HEK293 (cell line): ENCODE measurements around the gene APOLD1.

Source experiments
- EGR2 ChIP-seq: fragments of 450-650 bp; formaldehyde crosslinking; IDR thresholded peaks from 2 replicates; pipeline ENCODE4 v1.5.1; 2016; ENCODE audit warnings: low read depth, missing biosample characterization, missing genetic modification characterization
- HIC1 ChIP-seq: fragments of 450-650 bp; formaldehyde crosslinking; IDR thresholded peaks from 2 replicates; pipeline ENCODE4 v1.5.1; 2016; ENCODE audit warnings: missing biosample characterization, missing genetic modification characterization
- HOXC10 ChIP-seq: sonication (generic); formaldehyde crosslinking; IDR thresholded peaks from 2 replicates; pipeline ENCODE4 v1.8.1; 2023; ENCODE audit warnings: mild to moderate bottlenecking, missing genetic modification reagents
- KLF1 ChIP-seq: fragments of 450-650 bp; formaldehyde crosslinking; IDR thresholded peaks from 2 replicates; pipeline ENCODE4 v1.5.1; 2016; ENCODE audit warnings: missing biosample characterization, missing genetic modification characterization
- MYNN ChIP-seq: fragments of 450-650 bp; formaldehyde crosslinking; IDR thresholded peaks from 2 replicates; pipeline ENCODE4 v1.5.1; 2016; ENCODE audit warnings: missing biosample characterization, missing genetic modification characterization, borderline replicate concordance
- MZF1 ChIP-seq: fragments of 450-650 bp; formaldehyde crosslinking; IDR thresholded peaks from 2 replicates; pipeline ENCODE4 v1.5.1; 2017; ENCODE audit warnings: missing biosample characterization, missing genetic modification characterization, borderline replicate concordance
- PRDM1 ChIP-seq: fragments of 450-650 bp; formaldehyde crosslinking; IDR thresholded peaks from 2 replicates; pipeline ENCODE4; 2016; ENCODE audit warnings: missing biosample characterization, missing genetic modification characterization
- PRDM10 ChIP-seq: fragments of 450-650 bp; formaldehyde crosslinking; IDR thresholded peaks from 2 replicates; pipeline ENCODE4 v1.5.1; 2016; ENCODE audit warnings: missing biosample characterization, missing genetic modification characterization
- ZBTB10 ChIP-seq: fragments of 450-650 bp; formaldehyde crosslinking; IDR thresholded peaks from 2 replicates; pipeline ENCODE4 v1.5.1; 2016; ENCODE audit warnings: missing biosample characterization, missing genetic modification characterization
- ZBTB17 ChIP-seq: fragments of 450-650 bp; formaldehyde crosslinking; IDR thresholded peaks from 2 replicates; pipeline ENCODE4 v1.5.1; 2016; ENCODE audit warnings: missing biosample characterization, missing genetic modification characterization
- ZBTB48 ChIP-seq: fragments of 450-650 bp; formaldehyde crosslinking; IDR thresholded peaks from 2 replicates; pipeline ENCODE4 v1.5.1; 2016; ENCODE audit warnings: missing biosample characterization, missing genetic modification characterization
- ZIC2 ChIP-seq: fragments of 450-650 bp; formaldehyde crosslinking; IDR thresholded peaks from 2 replicates; pipeline ENCODE4 v1.5.1; 2016; ENCODE audit warnings: missing biosample characterization, missing genetic modification characterization
- ZNF175 ChIP-seq: fragments of 450-650 bp; formaldehyde crosslinking; IDR thresholded peaks from 2 replicates; pipeline ENCODE4 v1.5.1; 2016; ENCODE audit warnings: missing biosample characterization, missing genetic modification characterization
- ZNF18 ChIP-seq: fragments of 450-650 bp; formaldehyde crosslinking; IDR thresholded peaks from 2 replicates; pipeline ENCODE4 v1.5.1; 2016; ENCODE audit warnings: missing biosample characterization, missing genetic modification characterization
- ZNF24 ChIP-seq: fragments of 450-650 bp; formaldehyde crosslinking; IDR thresholded peaks from 2 replicates; pipeline ENCODE4 v1.5.1; 2016; ENCODE audit warnings: missing biosample characterization, missing genetic modification characterization
- ZNF488 ChIP-seq: fragments of 450-650 bp; formaldehyde crosslinking; IDR thresholded peaks from 2 replicates; pipeline ENCODE4 v1.5.1; 2016; ENCODE audit warnings: missing biosample characterization, missing genetic modification characterization
- ZNF514 ChIP-seq: fragments of 450-650 bp; formaldehyde crosslinking; IDR thresholded peaks from 2 replicates; pipeline ENCODE4 v1.5.1; 2016; ENCODE audit warnings: missing biosample characterization, missing genetic modification characterization
- ZNF518A ChIP-seq: fragments of 450-650 bp; formaldehyde crosslinking; conservative IDR thresholded peaks from 2 replicates; pipeline ENCODE4 v1.5.1; 2016; ENCODE audit warnings: low read depth, missing biosample characterization, missing genetic modification characterization
- ZNF530 ChIP-seq: fragments of 450-650 bp; formaldehyde crosslinking; IDR thresholded peaks from 2 replicates; pipeline ENCODE4 v1.5.1; 2016; ENCODE audit warnings: low read depth, missing biosample characterization, missing genetic modification characterization
- ZNF600 ChIP-seq: fragments of 450-650 bp; formaldehyde crosslinking; IDR thresholded peaks from 2 replicates; pipeline ENCODE4 v1.5.1; 2016; ENCODE audit warnings: missing biosample characterization, missing genetic modification characterization
- ZNF692 ChIP-seq: fragments of 450-650 bp; formaldehyde crosslinking; IDR thresholded peaks from 2 replicates; pipeline ENCODE4 v1.5.1; 2016; ENCODE audit warnings: missing biosample characterization, missing genetic modification characterization
- ZNF707 ChIP-seq: fragments of 450-650 bp; formaldehyde crosslinking; IDR thresholded peaks from 2 replicates; pipeline ENCODE4 v1.5.1; 2016; ENCODE audit warnings: missing biosample characterization, missing genetic modification characterization

Gene APOLD1

GRCh38 chr12:12803186-12803585 is 17.7 kb downstream of the APOLD1 start (continued):
- TF ChIP-seq ZNF518A (no peak), ZNF600 (tag by site-specific recombination) (peak; percentile 52; the same call in 1 of the 2 replicates), ZNF488 (tag by site-specific recombination) (no peak), PRDM1 (tag by site-specific recombination) (peak; percentile 89), EGR2 (tag by site-specific recombination) (peak; percentile 47; the same call in 1 of the 2 replicates), ZNF514 (no peak), ZIC2 (tag by site-specific recombination) (no peak), ZNF175 (tag by site-specific recombination) (no peak), MZF1 (tag by site-specific recombination) (no peak), HOXC10 (CRISPR knock-in tag) (no peak), PRDM10 (tag by site-specific recombination) (peak; percentile 49; the same call in 1 of the 2 replicates), ZNF18 (tag by site-specific recombination) (no peak), ZNF530 (no peak), KLF1 (tag by site-specific recombination) (peak; percentile 53), ZNF24 (tag by site-specific recombination) (peak; percentile 23; the same call in 1 of the 2 replicates), ZBTB10 (tag by site-specific recombination) (no peak), ZBTB17 (0 out of 2 replicates have a peak, but pooled peaks have one; percentile 17), MYNN (tag by site-specific recombination) (no peak), ZNF707 (tag by site-specific recombination) (no peak), HIC1 (peak; percentile 48), ZBTB48 (peak; percentile 87), ZNF692 (tag by site-specific recombination) (peak; percentile 47; the same call in 1 of the 2 replicates)
